Tracheal epithelial cell (primary cell): ENCODE data around the gene OR4D10. TPM values are rescaled to one million over a fixed set of nuclear protein-coding genes. Genes with fewer than 3 reads are reported as not detected.

Experiments used
- total RNA-seq: library from RNA; depleted of rRNA; stranded (reverse); fragments of >200 nt; gene quantifications from 2 replicates; pipeline ENCODE4 v1.2.1, GENCODE V29; 2014

The OR4D10 gene
- total RNA-seq: not detected in 2 replicates

GRCh38 chr11:59473015-59473414 lies at the start of gene OR4D10:
OR4D10 (plus strand) TSS chr11:59473315; CDS start chr11:59477430, 4,115 bp downstream.

GRCh38 chr11:59426361-59427067 lies 46.6 kb upstream of the OR4D10 start, which contains the start of gene OR5A2:
OR5A2 (minus strand) TSS chr11:59426413; CDS start chr11:59422953, 3,460 bp downstream.

GRCh38 chr11:59436169-59436568 lies 36.9 kb upstream of the OR4D10 start, which contains the start of gene OR5A1:
OR5A1 (plus strand) TSS chr11:59436469; CDS start chr11:59443169, 6,700 bp downstream.

GRCh38 chr11:59456661-59457060 lies 16.5 kb upstream of the OR4D10 start, which contains the start of gene OR4D6:
OR4D6 (plus strand) TSS chr11:59456961; CDS start chr11:59456961, 0 bp downstream.

GRCh38 chr11:59503276-59503675 lies 30.2 kb downstream of the OR4D10 start, which contains the start of gene OR4D11:
OR4D11 (plus strand) TSS chr11:59503576; CDS start chr11:59503576, 0 bp downstream.

GRCh38 chr11:59510941-59511589 lies 38.0 kb downstream of the OR4D10 start, which contains the start of gene OR4D9:
OR4D9 (plus strand) TSS chr11:59511539; CDS start chr11:59514913, 3,374 bp downstream.

Other genes starting within 250 kb of the OR4D10 start
- gene OR5AN1, start 114.4 kb upstream of the OR4D10 start, total RNA-seq: not detected in 2 replicates
- gene OR5A2, start 46.9 kb upstream of the OR4D10 start, total RNA-seq: not detected in 2 replicates
- gene OR5A1, start 36.8 kb upstream of the OR4D10 start, total RNA-seq: not detected in 2 replicates
- gene OR4D6, start 16.4 kb upstream of the OR4D10 start, total RNA-seq: not detected in 2 replicates
- gene OR4D11, start 30.3 kb downstream of the OR4D10 start, total RNA-seq: not detected in 2 replicates
- gene OR4D9, start 38.2 kb downstream of the OR4D10 start, total RNA-seq: not detected in 2 replicates
- gene OSBP, start 142.5 kb downstream of the OR4D10 start, total RNA-seq: 26.5 and 27.1 TPM in 2 replicates
- 4.0 and 7.2 TPM in 2 replicates for gene PATL1, start 195.7 kb downstream of the OR4D10 start, total RNA-seq
- not detected in 2 replicates for gene OR10V1, start 240.5 kb downstream of the OR4D10 start, total RNA-seq